ENCODE results near the gene GDI2.

DNA sequence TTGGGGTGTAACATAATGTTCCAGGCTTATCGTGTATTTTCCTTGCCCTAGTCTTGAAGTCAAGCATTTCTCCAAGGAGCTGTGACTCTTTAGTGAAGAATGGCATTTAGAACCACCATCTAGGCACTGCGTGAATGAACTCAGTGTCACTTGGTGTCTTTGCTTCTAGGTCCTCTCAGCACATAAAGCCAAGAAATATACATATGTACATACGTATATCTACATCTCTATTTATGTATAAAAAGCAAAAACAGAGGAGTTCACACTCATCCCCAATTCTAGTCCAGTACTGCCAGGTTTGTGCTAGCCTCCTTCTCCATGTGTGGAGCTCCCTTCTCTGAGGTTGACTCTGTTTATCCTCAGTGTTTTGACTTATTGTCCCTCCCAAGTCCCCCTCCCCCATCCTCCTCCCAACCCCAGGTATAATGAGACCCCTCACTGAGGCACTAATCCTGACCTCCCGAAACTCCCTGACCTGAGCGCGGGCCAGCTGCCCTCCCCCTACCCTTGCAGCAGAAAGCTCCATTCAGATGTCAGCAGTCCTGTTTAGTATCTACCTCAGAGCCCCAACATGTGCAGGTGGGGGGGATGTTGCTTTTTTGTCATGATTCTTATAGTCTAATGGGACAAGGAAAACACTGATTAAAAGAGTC, 61.5 kb downstream of the GDI2 start:
- TF ChIP-seq, protein P1, sequence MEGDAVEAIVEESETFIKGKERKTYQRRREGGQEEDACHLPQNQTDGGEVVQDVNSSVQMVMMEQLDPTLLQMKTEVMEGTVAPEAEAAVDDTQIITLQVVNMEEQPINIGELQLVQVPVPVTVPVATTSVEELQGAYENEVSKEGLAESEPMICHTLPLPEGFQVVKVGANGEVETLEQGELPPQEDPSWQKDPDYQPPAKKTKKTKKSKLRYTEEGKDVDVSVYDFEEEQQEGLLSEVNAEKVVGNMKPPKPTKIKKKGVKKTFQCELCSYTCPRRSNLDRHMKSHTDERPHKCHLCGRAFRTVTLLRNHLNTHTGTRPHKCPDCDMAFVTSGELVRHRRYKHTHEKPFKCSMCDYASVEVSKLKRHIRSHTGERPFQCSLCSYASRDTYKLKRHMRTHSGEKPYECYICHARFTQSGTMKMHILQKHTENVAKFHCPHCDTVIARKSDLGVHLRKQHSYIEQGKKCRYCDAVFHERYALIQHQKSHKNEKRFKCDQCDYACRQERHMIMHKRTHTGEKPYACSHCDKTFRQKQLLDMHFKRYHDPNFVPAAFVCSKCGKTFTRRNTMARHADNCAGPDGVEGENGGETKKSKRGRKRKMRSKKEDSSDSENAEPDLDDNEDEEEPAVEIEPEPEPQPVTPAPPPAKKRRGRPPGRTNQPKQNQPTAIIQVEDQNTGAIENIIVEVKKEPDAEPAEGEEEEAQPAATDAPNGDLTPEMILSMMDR (optimal IDR thresholded peaks at IDR 0.05 in 1 of 3, IDR thresholded peaks at IDR 0.05 in 1 of 3, conservative IDR thresholded peaks at IDR 0.05 in 1 of 3; ENCODE audit: extremely low read depth in 1 of 3, insufficient read depth in 2 of 3, low read length in 3 of 3): no peak
- TF ChIP-seq EZH2 (IDR thresholded peaks at IDR 0.05; ENCODE audit: low read length): no peak

All from keratinocyte (primary cell).